ENCODE data around the gene CALN1.

Gene CALN1

GRCh38 chr7:72017756-72018155, 394.4 kb downstream of the CALN1 start:
- no peak for DNase-seq (ENCODE audit: low read depth)
- in situ Hi-C loops (cut with HindIII; ENCODE audit: low sequenced_read_pairs), result no loop called here
- no peak overlapping the region for H3K4me3 ChIP-seq (ENCODE audit: low read depth, low read length)
- TF ChIP-seq CTCF (IDR thresholded peaks at IDR 0.05; ENCODE audit: low read depth, low read length, missing control alignments), result no peak

- H3K4me3 ChIP-seq (ENCODE audit: low read depth, low read length), result no peak overlapping the region
- in situ Hi-C loops (cut with HindIII; ENCODE audit: low sequenced_read_pairs), result no loop called here
- no peak for TF ChIP-seq CTCF (IDR thresholded peaks at IDR 0.05; ENCODE audit: low read depth, low read length, missing control alignments)
Measured at GRCh38 chr7:72016574-72016973, 395.6 kb downstream of the CALN1 start.

GRCh38 chr7:72015136-72015535, 397.0 kb downstream of the CALN1 start:
- DNase-seq (ENCODE audit: low read depth), result no peak
- no peak for TF ChIP-seq CTCF (IDR thresholded peaks at IDR 0.05; ENCODE audit: low read depth, low read length, missing control alignments)
- no peak overlapping the region for H3K4me3 ChIP-seq (ENCODE audit: low read depth, low read length)
- in situ Hi-C loops (cut with HindIII; ENCODE audit: low sequenced_read_pairs), result no loop called here

More at GRCh38 chr7:72016574-72016973, 395.6 kb downstream of the CALN1 start:
- DNase-seq (ENCODE audit: low read depth), result no peak

- no peak overlapping the region for H3K4me3 ChIP-seq (ENCODE audit: low read depth, low read length)
- no peak for TF ChIP-seq CTCF (IDR thresholded peaks at IDR 0.05; ENCODE audit: low read depth, low read length, missing control alignments)
- in situ Hi-C loops (cut with HindIII; ENCODE audit: low sequenced_read_pairs), result no loop called here
- no peak for DNase-seq (ENCODE audit: low read depth)
Measured at GRCh38 chr7:72007018-72007417, 405.1 kb downstream of the CALN1 start.

GRCh38 chr7:72003236-72003635, 408.9 kb downstream of the CALN1 start:
- no peak for TF ChIP-seq CTCF (IDR thresholded peaks at IDR 0.05; ENCODE audit: low read depth, low read length, missing control alignments)
- in situ Hi-C loops (cut with HindIII; ENCODE audit: low sequenced_read_pairs), result no loop called here

GRCh38 chr7:71996141-71996540, 416.0 kb downstream of the CALN1 start:
- in situ Hi-C loops (cut with HindIII; ENCODE audit: low sequenced_read_pairs), result no loop called here
- no peak overlapping the region for H3K4me3 ChIP-seq (ENCODE audit: low read depth, low read length)
- no peak for TF ChIP-seq CTCF (IDR thresholded peaks at IDR 0.05; ENCODE audit: low read depth, low read length, missing control alignments)
- DNase-seq (ENCODE audit: low read depth), result no peak

More at GRCh38 chr7:72003236-72003635, 408.9 kb downstream of the CALN1 start:
- no peak for DNase-seq (ENCODE audit: low read depth)
- no peak overlapping the region for H3K4me3 ChIP-seq (ENCODE audit: low read depth, low read length)

- DNase-seq (ENCODE audit: low read depth), result no peak
- in situ Hi-C loops (cut with HindIII; ENCODE audit: low sequenced_read_pairs), result no loop called here
- H3K4me3 ChIP-seq (ENCODE audit: low read depth, low read length), result no peak overlapping the region
- no peak for TF ChIP-seq CTCF (IDR thresholded peaks at IDR 0.05; ENCODE audit: low read depth, low read length, missing control alignments)
Measured at GRCh38 chr7:71995111-71995510, 417.0 kb downstream of the CALN1 start.

All from astrocyte of the cerebellum (primary cell).